ENCODE measurements around the gene PITPNC1. TPM values are rescaled to one million over a fixed set of nuclear protein-coding genes. Genes with fewer than 3 reads are reported as not detected.
A peak's percentile ranks its signal among the peaks of the same experiment; 100 is the strongest.

The PITPNC1 gene
- total RNA-seq, 4 donors from 2014 or later = 4.1 to 45.1 (median 8.7) TPM

DNA sequence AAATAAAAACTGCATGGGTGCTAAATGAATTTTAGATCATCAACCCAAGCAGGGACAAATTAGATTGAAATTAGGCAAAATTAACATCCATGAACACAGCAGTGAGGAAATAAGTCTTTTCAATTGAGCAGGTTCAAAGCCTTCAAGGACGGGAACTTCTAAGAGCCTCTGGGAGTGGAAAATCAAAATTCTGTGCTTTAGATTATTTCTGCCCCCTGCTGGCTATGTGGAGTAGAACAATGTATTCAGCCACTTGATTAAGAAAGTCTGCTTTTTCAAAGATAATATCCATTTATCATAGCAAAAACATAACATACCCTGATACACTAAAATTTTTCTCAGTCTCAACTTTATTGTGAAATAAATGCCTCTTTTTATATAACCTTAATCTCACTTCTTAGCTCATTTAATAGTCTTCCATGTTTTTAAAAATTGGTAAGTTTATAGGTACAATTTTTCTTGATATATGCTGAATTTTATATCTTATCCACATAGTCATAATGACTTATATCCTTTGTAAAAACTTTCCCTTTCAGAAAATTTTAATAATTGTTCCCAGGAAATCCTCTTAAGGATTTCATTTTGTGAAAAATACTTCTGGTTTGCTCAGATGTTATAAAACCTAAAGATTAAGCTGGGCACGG lies 312.6 kb downstream of the PITPNC1 start:
- H3K4me1 ChIP-seq = no peaks in the 10 kb centered on the region
- DNase-seq = peak; percentile 18 to 54
- H3K4me3 ChIP-seq = no peak overlapping the region
- no peak overlapping the region for H3K27ac ChIP-seq
- H3K36me3 ChIP-seq = no peaks in the 10 kb centered on the region
- intact Hi-C loops (cut with DNase I; ENCODE audit: low total_unique reads) = loop anchor here (5.0 kb wide), 1 partner anchor 312 kb away; the partner anchor contains the start of gene PITPNC1
- TF ChIP-seq, protein P1, sequence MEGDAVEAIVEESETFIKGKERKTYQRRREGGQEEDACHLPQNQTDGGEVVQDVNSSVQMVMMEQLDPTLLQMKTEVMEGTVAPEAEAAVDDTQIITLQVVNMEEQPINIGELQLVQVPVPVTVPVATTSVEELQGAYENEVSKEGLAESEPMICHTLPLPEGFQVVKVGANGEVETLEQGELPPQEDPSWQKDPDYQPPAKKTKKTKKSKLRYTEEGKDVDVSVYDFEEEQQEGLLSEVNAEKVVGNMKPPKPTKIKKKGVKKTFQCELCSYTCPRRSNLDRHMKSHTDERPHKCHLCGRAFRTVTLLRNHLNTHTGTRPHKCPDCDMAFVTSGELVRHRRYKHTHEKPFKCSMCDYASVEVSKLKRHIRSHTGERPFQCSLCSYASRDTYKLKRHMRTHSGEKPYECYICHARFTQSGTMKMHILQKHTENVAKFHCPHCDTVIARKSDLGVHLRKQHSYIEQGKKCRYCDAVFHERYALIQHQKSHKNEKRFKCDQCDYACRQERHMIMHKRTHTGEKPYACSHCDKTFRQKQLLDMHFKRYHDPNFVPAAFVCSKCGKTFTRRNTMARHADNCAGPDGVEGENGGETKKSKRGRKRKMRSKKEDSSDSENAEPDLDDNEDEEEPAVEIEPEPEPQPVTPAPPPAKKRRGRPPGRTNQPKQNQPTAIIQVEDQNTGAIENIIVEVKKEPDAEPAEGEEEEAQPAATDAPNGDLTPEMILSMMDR (IDR thresholded peaks at IDR 0.05) = peak; percentile 63 to 83 (median 78)
- no peak for TF ChIP-seq POLR2A (IDR thresholded peaks at IDR 0.05)
- no peaks in the 10 kb centered on the region for H3K9me3 ChIP-seq
- no peaks in the 10 kb centered on the region for H3K27me3 ChIP-seq

DNA sequence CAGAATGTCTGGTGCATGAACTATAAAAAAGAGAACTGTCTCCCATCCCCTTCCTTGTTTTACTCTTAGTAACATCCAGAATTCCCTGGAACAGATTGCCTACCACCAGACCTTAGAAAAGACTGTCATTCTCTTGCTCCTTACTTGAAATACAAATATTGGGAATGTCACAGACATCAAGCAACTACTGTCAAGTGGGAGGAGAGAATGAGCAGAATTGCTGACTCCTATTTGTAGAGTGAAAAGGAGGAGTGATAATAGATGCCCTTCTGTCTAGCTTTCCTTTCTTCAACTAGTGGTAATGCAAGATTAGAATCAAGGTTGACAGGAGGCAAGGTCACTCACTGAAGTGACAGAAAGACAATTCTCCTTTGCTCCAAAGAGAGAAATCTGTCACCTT lies 316.7 kb downstream of the PITPNC1 start:
- DNase-seq = no peak
- Histone ChIP-seq H3K4me1 (no peaks in the 10 kb centered on the region), H3K27ac (no peak overlapping the region), H3K4me3 (no peak overlapping the region), H3K9me3 (no peaks in the 10 kb centered on the region), H3K27me3 (no peaks in the 10 kb centered on the region), H3K36me3 (no peaks in the 10 kb centered on the region)
- TF ChIP-seq POLR2A (IDR thresholded peaks at IDR 0.05) = no peak
- TF ChIP-seq, protein P1 (IDR thresholded peaks at IDR 0.05) = no peak
- intact Hi-C loops (cut with DNase I; ENCODE audit: low total_unique reads) = no loop called here

DNA sequence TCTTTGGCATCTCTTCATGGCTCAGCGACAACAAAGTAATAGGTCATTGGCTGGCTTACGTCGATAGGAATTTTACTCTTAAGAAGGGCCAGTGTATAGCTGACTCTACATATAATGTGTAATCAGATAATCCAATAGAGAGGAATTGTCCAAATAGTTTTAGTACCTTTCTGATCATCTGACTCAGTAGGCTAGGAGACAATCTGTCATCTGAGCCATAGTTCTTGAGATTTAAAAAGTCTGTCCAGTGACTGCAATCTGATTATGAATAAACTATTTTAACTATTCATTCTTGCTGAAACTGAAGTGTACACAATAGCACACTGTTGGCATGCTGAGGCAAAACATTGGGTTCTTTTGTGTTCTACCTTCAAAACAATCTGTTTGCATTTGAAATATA lies 319.3 kb downstream of the PITPNC1 start:
- Histone ChIP-seq H3K27ac (no peak overlapping the region), H3K4me3 (no peak overlapping the region), H3K36me3 (no peaks in the 10 kb centered on the region), H3K4me1 (no peaks in the 10 kb centered on the region), H3K27me3 (no peaks in the 10 kb centered on the region), H3K9me3 (no peaks in the 10 kb centered on the region)
- intact Hi-C loops (cut with DNase I; ENCODE audit: low total_unique reads) = no loop called here
- DNase-seq = no peak
- TF ChIP-seq, protein P1 (IDR thresholded peaks at IDR 0.05) = no peak
- TF ChIP-seq POLR2A (IDR thresholded peaks at IDR 0.05) = no peak

DNA sequence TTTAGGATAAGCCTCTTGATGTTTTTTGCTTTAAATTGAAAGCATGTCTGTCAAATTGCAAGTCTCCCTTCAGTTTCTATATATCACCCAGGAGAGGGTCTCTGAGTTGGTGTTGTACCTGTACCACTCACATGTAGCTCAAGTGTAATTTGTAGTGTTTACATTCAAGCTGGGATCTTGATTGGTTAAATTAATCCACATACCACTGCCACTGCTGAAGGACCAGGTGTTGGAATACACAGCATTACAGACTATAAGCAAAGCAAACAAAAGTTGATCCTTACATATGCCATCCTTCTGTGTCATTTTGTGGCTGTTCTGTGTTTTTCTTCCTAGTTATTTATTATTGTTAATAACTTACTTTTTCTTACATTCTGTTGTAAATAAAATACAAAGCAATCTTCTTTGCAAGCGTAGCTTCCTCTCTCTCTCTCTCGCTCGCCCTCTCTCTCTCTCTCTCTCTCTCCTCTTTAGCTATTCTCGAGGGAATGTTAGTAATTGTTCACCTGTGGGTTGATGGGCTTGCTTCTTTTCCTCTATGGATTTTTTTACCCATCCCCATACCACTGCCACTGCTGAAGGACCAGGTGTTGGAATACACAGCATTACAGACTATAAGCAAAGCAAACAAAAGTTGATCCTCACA lies 319.9 kb downstream of the PITPNC1 start:
- no peaks in the 10 kb centered on the region for H3K27me3 ChIP-seq
- TF ChIP-seq, protein P1 (IDR thresholded peaks at IDR 0.05) = no peak
- no peak for TF ChIP-seq POLR2A (IDR thresholded peaks at IDR 0.05)
- H3K4me3 ChIP-seq = no peak overlapping the region
- no peak for DNase-seq
- no peaks in the 10 kb centered on the region for H3K9me3 ChIP-seq
- H3K27ac ChIP-seq = no peak overlapping the region
- H3K4me1 ChIP-seq = no peaks in the 10 kb centered on the region
- no peaks in the 10 kb centered on the region for H3K36me3 ChIP-seq
- intact Hi-C loops (cut with DNase I; ENCODE audit: low total_unique reads) = no loop called here

DNA sequence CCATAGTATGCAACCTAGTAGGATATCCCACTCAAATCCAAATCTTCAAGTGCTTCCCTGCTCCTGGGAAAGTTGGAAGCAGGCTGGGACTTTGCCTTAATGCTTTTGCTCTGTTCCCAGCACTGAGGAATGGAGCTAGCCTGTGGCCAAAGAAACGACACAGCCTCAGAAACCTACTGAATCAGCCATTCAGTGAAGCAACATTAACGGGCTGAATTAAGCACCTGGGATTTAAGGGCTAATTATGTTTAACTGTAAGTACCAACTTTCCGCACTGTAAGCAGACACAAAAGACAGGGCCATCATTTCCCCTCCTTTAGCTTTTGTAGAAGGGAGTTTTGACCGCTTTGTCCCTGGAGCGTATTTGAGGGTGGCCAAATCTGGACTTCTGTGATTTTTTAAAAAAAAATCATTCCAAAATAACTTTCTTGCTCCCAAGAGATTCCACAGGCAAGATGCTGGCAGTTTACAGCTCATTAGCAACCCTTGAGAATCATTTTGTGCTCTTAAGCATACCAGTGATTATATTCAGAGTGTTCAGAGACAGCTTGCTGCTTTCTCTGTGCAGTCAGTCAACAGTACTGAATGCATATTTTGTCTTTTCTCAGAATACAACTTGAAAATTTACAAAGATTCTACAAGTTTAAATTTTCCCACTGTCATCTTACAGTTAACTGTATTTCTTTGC lies 323.1 kb downstream of the PITPNC1 start:
- no peaks in the 10 kb centered on the region for H3K27me3 ChIP-seq
- intact Hi-C loops (cut with DNase I; ENCODE audit: low total_unique reads) = no loop called here
- no peak overlapping the region for H3K27ac ChIP-seq
- no peaks in the 10 kb centered on the region for H3K36me3 ChIP-seq
- no peak for TF ChIP-seq POLR2A (IDR thresholded peaks at IDR 0.05)
- TF ChIP-seq, protein P1 (IDR thresholded peaks at IDR 0.05) = no peak
- H3K9me3 ChIP-seq = no peaks in the 10 kb centered on the region
- DNase-seq = no peak
- H3K4me3 ChIP-seq = no peak overlapping the region
- no peaks in the 10 kb centered on the region for H3K4me1 ChIP-seq

Measured in uterus (tissue), 4 donors.